Hepatocyte (in vitro differentiated cells): ENCODE results near the gene HOXB13. TPM values are rescaled to one million over a fixed set of nuclear protein-coding genes. Genes with fewer than 3 reads are reported as not detected.

Source experiments
- DNase-seq: peaks from one replicate; pipeline ENCODE4 v3.0.0-alpha.2; 2016; ENCODE audit warnings: low spot score
- H2AFZ ChIP-seq: fragments of 200-600 bp; sonication (generic); 2 replicates; pipeline ENCODE4 v1.6.0; 2016; ENCODE audit warnings: antibody characterized with exemption, mild to moderate bottlenecking
- H3K27ac ChIP-seq: fragments of 200-600 bp; sonication (generic); 2 replicates; pipeline ENCODE4 v1.5.1; 2016; ENCODE audit warnings: mild to moderate bottlenecking
- H3K27me3 ChIP-seq: fragments of 200-600 bp; sonication (generic); 2 replicates; pipeline ENCODE4 v1.6.1; 2016
- H3K36me3 ChIP-seq: fragments of 200-600 bp; sonication (generic); replicated peaks from 2 replicates; pipeline ENCODE4 v1.5.1; 2016; ENCODE audit warnings: low read depth; ENCODE audit not compliant: insufficient read depth
- H3K4me1 ChIP-seq: fragments of 200-600 bp; sonication (generic); 2 replicates; pipeline ENCODE4 v1.5.1; 2016; ENCODE audit warnings: mild to moderate bottlenecking, moderate library complexity; ENCODE audit not compliant: insufficient read depth
- H3K4me2 ChIP-seq: fragments of 200-600 bp; sonication (generic); 2 replicates; pipeline ENCODE4 v1.6.0; 2016
- H3K4me3 ChIP-seq: fragments of 200-600 bp; sonication (generic); 2 replicates; pipeline ENCODE4 v1.5.1; 2016; ENCODE audit warnings: mild to moderate bottlenecking
- H3K79me2 ChIP-seq: fragments of 200-600 bp; sonication (generic); 2 replicates; pipeline ENCODE4 v1.6.0; 2017; ENCODE audit warnings: mild to moderate bottlenecking
- H3K9me2 ChIP-seq: fragments of 200-600 bp; sonication (generic); replicated peaks from 2 replicates; pipeline ENCODE4 v1.6.0; 2017; ENCODE audit warnings: mild to moderate bottlenecking; ENCODE audit not compliant: insufficient read depth
- H3K9me3 ChIP-seq: fragments of 200-600 bp; sonication (generic); 2 replicates; pipeline ENCODE4 v1.5.1; 2016; ENCODE audit warnings: low read depth, mild to moderate bottlenecking
- H4K20me1 ChIP-seq: fragments of 200-600 bp; sonication (generic); 2 replicates; pipeline ENCODE4 v1.6.0; 2016; ENCODE audit warnings: mild to moderate bottlenecking; ENCODE audit not compliant: insufficient read depth, poor library complexity, severe bottlenecking
- EZH2 ChIP-seq: fragments of 200-600 bp; sonication (generic); IDR thresholded peaks from 2 replicates; pipeline ENCODE4 v1.6.1; 2016; ENCODE audit warnings: antibody characterized with exemption, mild to moderate bottlenecking, borderline replicate concordance
- EZH2phosphoT487 ChIP-seq: fragments of 200-600 bp; sonication (generic); IDR thresholded peaks from one replicate; pipeline ENCODE4 v1.6.1; 2018; ENCODE audit warnings: antibody characterized with exemption, mild to moderate bottlenecking, low read depth, moderate library complexity; ENCODE audit not compliant: unreplicated experiment, severe bottlenecking
- WGBS: methylation state at CpG from one replicate; pipeline ENCODE4 v1.1.6; 2016; ENCODE audit warnings: low lambda C conversion rate; ENCODE audit errors: missing lambda C conversion rate; 5-methylcytosine and 5-hydroxymethylcytosine counted together
- polyA plus RNA-seq: library from polyadenylated mRNA; unstranded; fragments of >200 nt; fragmentation: Nextera tagmentation; extraction: Ambion mirVana; gene quantifications from 2 replicates; pipeline ENCODE4 v1.2.1, GENCODE V29; 2016
- total RNA-seq: library from RNA; depleted of rRNA; stranded (reverse); fragments of >200 nt; gene quantifications from 2 replicates; pipeline ENCODE4 v1.2.3, GENCODE V29; 2014
- TF ChIP-seq, protein P1 (sequence below): fragments of 200-600 bp; sonication (generic); IDR thresholded peaks from 2 replicates; pipeline ENCODE4 v1.5.1; 2016; ENCODE audit warnings: antibody characterized with exemption, mild to moderate bottlenecking; ENCODE audit not compliant: poor library complexity

HOXB13 gene
- total and polyA plus RNA-seq, 2 experiments from 2014 or later = 0.13 to 0.28 TPM

DNA sequence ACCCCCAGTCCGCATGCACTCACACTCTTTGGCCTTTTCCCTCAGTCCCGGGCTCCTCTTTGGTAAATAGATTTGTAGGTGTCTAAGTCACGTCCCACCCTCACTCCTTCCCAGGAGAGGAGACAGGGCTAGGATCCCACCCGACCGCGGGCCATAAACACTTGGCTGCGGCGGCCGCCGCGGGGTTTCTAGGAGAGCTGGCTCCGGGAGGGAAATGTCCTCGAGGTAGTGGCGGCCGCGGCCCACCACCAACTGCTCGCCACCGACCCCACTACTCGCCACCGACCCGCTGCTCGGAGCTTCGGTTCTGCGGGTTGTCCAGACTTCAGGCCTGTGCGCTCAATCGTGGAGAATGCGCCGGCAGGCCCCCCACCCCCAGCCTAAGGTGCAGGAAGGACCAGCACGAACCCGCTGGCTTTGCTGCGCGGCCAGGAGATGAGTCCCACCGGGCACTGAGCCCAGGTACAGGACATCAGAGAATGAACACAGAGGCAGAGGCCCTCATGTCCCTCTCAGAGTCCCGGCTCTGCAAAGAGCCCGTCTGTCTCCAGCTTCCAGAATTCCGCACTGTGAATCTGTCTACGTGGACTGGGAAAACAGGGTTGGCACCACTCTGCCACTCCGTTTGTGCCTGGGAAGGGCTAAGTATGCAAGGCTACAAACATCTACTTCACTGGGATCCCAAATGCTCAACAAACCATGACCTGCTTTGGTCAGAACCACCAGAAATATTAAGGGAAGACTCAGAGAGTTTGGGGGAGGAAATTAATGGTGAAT is 3.1 kb downstream of the HOXB13 start:
- H3K4me3 ChIP-seq = no peak overlapping the region
- H3K4me2 ChIP-seq = peak overlapping the region; percentile 55
- H2AFZ ChIP-seq = no peak overlapping the region
- WGBS = 15% methylated on average over 38 of the region's 38 CpGs
- H3K9me3 ChIP-seq = no peaks in the 10 kb centered on the region
- H3K4me1 ChIP-seq = peaks cover 2% of the 10 kb centered on the region
- no peak overlapping the region for H3K27ac ChIP-seq
- no peaks in the 10 kb centered on the region for H3K9me2 ChIP-seq
- TF ChIP-seq EZH2 (peak; percentile 94), EZH2phosphoT487 (peak; percentile 81)
- TF ChIP-seq, protein P1, sequence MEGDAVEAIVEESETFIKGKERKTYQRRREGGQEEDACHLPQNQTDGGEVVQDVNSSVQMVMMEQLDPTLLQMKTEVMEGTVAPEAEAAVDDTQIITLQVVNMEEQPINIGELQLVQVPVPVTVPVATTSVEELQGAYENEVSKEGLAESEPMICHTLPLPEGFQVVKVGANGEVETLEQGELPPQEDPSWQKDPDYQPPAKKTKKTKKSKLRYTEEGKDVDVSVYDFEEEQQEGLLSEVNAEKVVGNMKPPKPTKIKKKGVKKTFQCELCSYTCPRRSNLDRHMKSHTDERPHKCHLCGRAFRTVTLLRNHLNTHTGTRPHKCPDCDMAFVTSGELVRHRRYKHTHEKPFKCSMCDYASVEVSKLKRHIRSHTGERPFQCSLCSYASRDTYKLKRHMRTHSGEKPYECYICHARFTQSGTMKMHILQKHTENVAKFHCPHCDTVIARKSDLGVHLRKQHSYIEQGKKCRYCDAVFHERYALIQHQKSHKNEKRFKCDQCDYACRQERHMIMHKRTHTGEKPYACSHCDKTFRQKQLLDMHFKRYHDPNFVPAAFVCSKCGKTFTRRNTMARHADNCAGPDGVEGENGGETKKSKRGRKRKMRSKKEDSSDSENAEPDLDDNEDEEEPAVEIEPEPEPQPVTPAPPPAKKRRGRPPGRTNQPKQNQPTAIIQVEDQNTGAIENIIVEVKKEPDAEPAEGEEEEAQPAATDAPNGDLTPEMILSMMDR = no peak
- H3K36me3 ChIP-seq = no peaks in the 10 kb centered on the region
- no peaks in the 10 kb centered on the region for H3K79me2 ChIP-seq
- DNase-seq = no peak
- H4K20me1 ChIP-seq = no peaks in the 10 kb centered on the region
- H3K27me3 ChIP-seq = peaks cover 99% of the 10 kb centered on the region

DNA sequence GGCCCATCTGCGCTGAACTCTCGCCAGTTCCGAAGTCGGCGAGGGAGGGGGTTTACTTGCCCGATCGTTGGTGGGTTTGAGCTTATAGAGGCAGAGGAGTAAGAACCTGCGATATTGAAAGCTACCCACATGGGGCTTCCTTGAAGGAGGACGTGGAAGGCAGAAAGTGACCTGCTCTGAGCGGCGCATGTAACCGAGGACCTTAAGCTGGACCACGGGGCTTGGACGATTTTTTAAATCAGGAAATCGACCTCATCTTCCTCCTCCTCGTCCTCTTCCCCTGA is 3.6 kb downstream of the HOXB13 start:
- H3K4me1 ChIP-seq = peaks cover 2% of the 10 kb centered on the region
- H2AFZ ChIP-seq = no peak overlapping the region
- no peak for TF ChIP-seq EZH2
- TF ChIP-seq, protein P1 = no peak
- no peak for TF ChIP-seq EZH2phosphoT487
- H3K9me2 ChIP-seq = no peaks in the 10 kb centered on the region
- DNase-seq = no peak
- H3K9me3 ChIP-seq = no peaks in the 10 kb centered on the region
- peaks cover 99% of the 10 kb centered on the region for H3K27me3 ChIP-seq
- H3K36me3 ChIP-seq = no peaks in the 10 kb centered on the region
- H3K79me2 ChIP-seq = no peaks in the 10 kb centered on the region
- 14% methylated on average over 16 of the region's 16 CpGs for WGBS
- H3K4me2 ChIP-seq = peak overlapping the region; percentile 55
- no peaks in the 10 kb centered on the region for H4K20me1 ChIP-seq
- no peak overlapping the region for H3K4me3 ChIP-seq
- H3K27ac ChIP-seq = no peak overlapping the region

DNA sequence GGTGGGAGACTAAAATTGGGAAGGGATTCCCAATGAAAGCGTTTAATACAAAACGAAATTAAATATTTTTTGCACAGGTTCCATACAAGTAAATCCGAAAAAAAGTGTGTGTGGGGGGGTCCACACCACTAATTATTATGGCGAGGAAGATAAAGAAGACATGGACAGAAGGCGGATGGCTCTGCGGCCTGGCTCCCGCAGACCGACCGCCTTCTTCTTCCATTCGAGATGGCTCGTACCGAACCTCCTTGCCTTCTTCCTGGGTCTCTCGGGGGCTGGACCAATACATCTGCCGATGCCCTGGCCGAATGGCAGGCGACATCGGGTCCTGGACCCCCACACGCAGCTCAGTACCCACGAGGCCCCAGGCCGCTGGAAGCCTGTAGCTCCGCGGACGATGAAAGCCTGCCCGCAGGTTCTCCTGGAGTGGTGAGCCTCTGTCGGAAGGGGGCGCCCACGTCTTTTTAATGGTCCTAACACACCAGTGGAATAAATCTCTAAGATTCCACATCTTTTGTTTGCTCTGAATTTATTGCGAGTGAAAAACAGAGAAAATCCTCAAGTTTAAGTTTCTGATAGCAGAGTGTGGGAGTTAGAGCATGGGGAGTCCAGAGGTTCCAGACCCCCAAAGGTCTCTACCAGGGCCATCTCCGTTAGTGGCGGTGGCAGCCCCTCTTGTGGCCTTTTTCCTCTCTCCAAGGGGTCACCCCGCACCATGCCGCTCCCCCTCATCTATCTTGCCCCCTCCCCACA is 4.1 kb downstream of the HOXB13 start:
- peaks cover 4% of the 10 kb centered on the region for H3K4me1 ChIP-seq
- no peaks in the 10 kb centered on the region for H3K9me2 ChIP-seq
- DNase-seq = peak; percentile 91
- H3K9me3 ChIP-seq = no peaks in the 10 kb centered on the region
- WGBS = 16% methylated on average over 28 of the region's 32 CpGs
- H3K27ac ChIP-seq = no peak overlapping the region
- no peak overlapping the region for H3K4me3 ChIP-seq
- H3K79me2 ChIP-seq = no peaks in the 10 kb centered on the region
- peaks cover 99% of the 10 kb centered on the region for H3K27me3 ChIP-seq
- H4K20me1 ChIP-seq = no peaks in the 10 kb centered on the region
- TF ChIP-seq, protein P1 = peak; percentile 83
- no peak for TF ChIP-seq EZH2
- H2AFZ ChIP-seq = no peak overlapping the region
- no peaks in the 10 kb centered on the region for H3K36me3 ChIP-seq
- peak overlapping the region; percentile 55 for H3K4me2 ChIP-seq
